ENCODE measurements around the gene CDCP1. TPM values are rescaled to one million over a fixed set of nuclear protein-coding genes. Genes with fewer than 3 reads are reported as not detected.
"Not testable (repeated sequence)": the region's sequence is repeated elsewhere in the genome, so short reads cannot be mapped to it uniquely, and the experiment has no call there.

The CDCP1 gene
- total and polyA plus RNA-seq, 10 donors, result 0.15 to 3.6 (median 2.1) TPM

- Histone ChIP-seq H3K27me3 (replicated peaks in 1 of 7) (no peaks in the 10 kb centered on the region), H3K36me3 (no peaks in the 10 kb centered on the region), H3K27ac (peak overlapping the region in 6 of 8 donors; percentile 3 to 65 (median 45)), H3K4me3 (no peak overlapping the region), H3K9me3 (no peaks in the 10 kb centered on the region), H3K4me1 (peaks cover 0 to 43% (median 14%) of the 10 kb centered on the region in 6 donors)
- TF ChIP-seq POLR2A (IDR thresholded peaks at IDR 0.05) (no peak), CTCF (IDR thresholded peaks at IDR 0.05 in 8 of 11, conservative IDR thresholded peaks at IDR 0.05 in 3 of 11) (peak in 1 of 11 experiments; percentile 7)
- intact Hi-C loops (cut with DNase I; ENCODE audit: low total_unique reads), result loop anchor here (10.0 kb wide), 1 partner anchor 429 kb away; no protein-coding TSS in a partner anchor
- DNase-seq, result no peak
- WGBS, 5 donors, result 69 to 77% (median 71%) methylated on average over 7 of the region's 7 CpGs
Observed at GRCh38 chr3:45055411-45056143, 90.6 kb downstream of the CDCP1 start.

DNA sequence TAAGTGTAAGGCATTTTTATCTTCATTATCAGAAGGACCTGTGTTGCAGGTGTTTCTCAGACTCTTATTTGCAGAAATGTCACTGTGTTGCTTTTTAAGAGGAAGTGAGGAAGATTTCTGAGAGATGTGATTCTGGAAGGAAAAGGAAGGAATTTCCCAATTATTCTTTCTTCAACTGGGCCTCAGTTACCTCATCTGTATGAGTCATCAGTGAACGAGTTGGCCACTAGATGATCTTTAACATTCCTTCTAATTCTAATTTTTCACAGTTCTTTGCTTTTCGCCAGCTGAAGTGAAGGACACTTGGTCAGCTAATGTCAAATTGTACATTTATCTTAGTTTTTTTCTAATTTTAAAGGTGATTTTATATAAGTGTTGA is 91.2 kb downstream of the CDCP1 start:
- Histone ChIP-seq H3K4me1 (peaks cover 0 to 43% (median 14%) of the 10 kb centered on the region in 6 donors), H3K36me3 (no peaks in the 10 kb centered on the region), H3K27me3 (replicated peaks in 1 of 7) (peaks cover 0 to under 1% (median 0%) of the 10 kb centered on the region in 7 donors), H3K27ac (peak overlapping the region in 6 of 8 donors; percentile 3 to 65 (median 45)), H3K4me3 (no peak overlapping the region), H3K9me3 (no peaks in the 10 kb centered on the region)
- 39 to 59% (median 46%) methylated on average over 2 of the region's 2 CpGs for WGBS, 5 donors
- intact Hi-C loops (cut with DNase I; ENCODE audit: low total_unique reads), result loop anchor here (10.0 kb wide), 1 partner anchor 430 kb away; no protein-coding TSS in a partner anchor
- no peak for TF ChIP-seq POLR2AphosphoS5 (IDR thresholded peaks at IDR 0.05)
- TF ChIP-seq POLR2A (IDR thresholded peaks at IDR 0.05), result no peak
- TF ChIP-seq CTCF (IDR thresholded peaks at IDR 0.05 in 8 of 11, conservative IDR thresholded peaks at IDR 0.05 in 3 of 11), result no peak
- DNase-seq, result no peak

- TF ChIP-seq POLR2A (IDR thresholded peaks at IDR 0.05), result no peak
- TF ChIP-seq POLR2AphosphoS5 (IDR thresholded peaks at IDR 0.05), result no peak
- TF ChIP-seq CTCF (IDR thresholded peaks at IDR 0.05 in 8 of 11, conservative IDR thresholded peaks at IDR 0.05 in 3 of 11), result no peak
- peak overlapping the region in 5 of 8 donors; percentile 10 to 65 (median 57) for H3K27ac ChIP-seq
- intact Hi-C loops (cut with DNase I; ENCODE audit: low total_unique reads), result loop anchor here (10.0 kb wide), 1 partner anchor 430 kb away; no protein-coding TSS in a partner anchor
Observed at GRCh38 chr3:45054196-45054857, 91.9 kb downstream of the CDCP1 start.

GRCh38 chr3:45053805-45054195 is 92.4 kb downstream of the CDCP1 start:
- H3K36me3 ChIP-seq, result not testable (repeated sequence)
- intact Hi-C loops (cut with DNase I; ENCODE audit: low total_unique reads), result loop anchor here (10.0 kb wide), 1 partner anchor 431 kb away; no protein-coding TSS in a partner anchor
- WGBS, 5 donors, result 19 to 84% (median 46%) methylated on average over 1 of the region's 1 CpG

More at GRCh38 chr3:45054196-45054857, 91.9 kb downstream of the CDCP1 start:
- Histone ChIP-seq H3K36me3 (no peaks in the 10 kb centered on the region), H3K9me3 (no peaks in the 10 kb centered on the region), H3K27me3 (replicated peaks in 1 of 7) (peaks cover 0 to 4% (median 0%) of the 10 kb centered on the region in 7 donors), H3K4me1 (peaks cover 0 to 43% (median 14%) of the 10 kb centered on the region in 6 donors), H3K4me3 (no peak overlapping the region)
- no peak for DNase-seq
- 67 to 80% (median 79%) methylated on average over 3 of the region's 3 CpGs for WGBS, 5 donors

More at GRCh38 chr3:45053805-45054195, 92.4 kb downstream of the CDCP1 start:
- Histone ChIP-seq H3K4me1 (peaks cover 0 to 43% (median 14%) of the 10 kb centered on the region in 6 donors), H3K27ac (peak overlapping the region in 2 of 8 donors; percentile 61 to 65)
- H3K9me3 ChIP-seq; H3K4me3 ChIP-seq; H3K27me3 ChIP-seq (replicated peaks in 1 of 7); DNase-seq: not testable (repeated sequence)

Data from spleen (tissue), 11 donors.